ENCODE data around the gene TESK1. TPM values are rescaled to one million over a fixed set of nuclear protein-coding genes. Genes with fewer than 3 reads are reported as not detected.

The TESK1 gene
- total and polyA plus RNA-seq, 2 of the 4 experiments (the other 2 are of a cell fraction) = 3.4 to 21.0 TPM

GRCh38 chr9:35657546-35658136, 52.6 kb downstream of the TESK1 start, which contains the start of gene RMRP:
Gene RMRP (minus strand): TSS chr9:35658019.
- no TSS peak for BruUV-seq (replicated peaks)
- H3K79me1 ChIP-seq (ENCODE audit: low read depth in 1 of 2, low read length in 2 of 2) = peaks cover 15 to 37% of the 10 kb centered on the region in 2 experiments; a peak in 3 of 4 replicates
- peak within 1 kb of the TSS; percentile 94 for H3K14ac ChIP-seq (replicated peaks; ENCODE audit: low read depth, low read length)
- in situ Hi-C loops (cut with MboI; ENCODE audit: low sequenced_read_pairs) (loop anchor here (10.0 kb wide), 1 partner anchor 153 kb away; no protein-coding TSS in a partner anchor), dilution Hi-C loops (cut with HindIII; ENCODE audit: low sequenced_read_pairs, unreplicated experiment) (no loop called here), intact Hi-C loops (cut with micrococcal nuclease) (loop anchor here (1.0 to 10.0 kb wide), 5 partner anchors 35 to 173 kb away; partner anchors contain the start of genes HINT2 and SPAG8)
- peak within 1 kb of the TSS; percentile 92 for H2AK9ac ChIP-seq (replicated peaks; ENCODE audit: low read depth, low read length, poor library complexity)
- H3K9ac ChIP-seq (ENCODE audit: low read depth, low read length) = peak within 1 kb of the TSS; percentile 85
- peaks cover 6% of the 10 kb centered on the region for H3K9me1 ChIP-seq (ENCODE audit: insufficient read depth, low read length)
- H2BK120ac ChIP-seq (ENCODE audit: low read depth, low read length) = peak within 1 kb of the TSS; percentile 90
- peak within 1 kb of the TSS; percentile 14 to 93 for H4K8ac ChIP-seq (ENCODE audit: low read depth in 2 of 2, low read length in 2 of 2)
- peak within 1 kb of the TSS; percentile 88 for H3K27ac ChIP-seq (ENCODE audit: insufficient read depth, low read length)
- no peaks in the 10 kb centered on the region for H3K27me3 ChIP-seq (ENCODE audit: control insufficient read depth, insufficient read depth, low read length)
- H3K4me2 ChIP-seq (ENCODE audit: low read depth, low read length) = peak within 1 kb of the TSS; percentile 70
- H3K23ac ChIP-seq (ENCODE audit: low read depth, low read length) = peak within 1 kb of the TSS; percentile 78
- H2AK5ac ChIP-seq (ENCODE audit: low read depth, low read length) = peak within 1 kb of the TSS; percentile 57
- peak within 1 kb of the TSS; percentile 87 for H4K5ac ChIP-seq (ENCODE audit: low read depth, low read length)
- peak within 1 kb of the TSS; percentile 31; the same call in 2 of the 3 replicates for H2BK15ac ChIP-seq (ENCODE audit: low read depth, low read length)
- H2AFZ ChIP-seq (replicated peaks; ENCODE audit: low read length, poor library complexity) = peak within 1 kb of the TSS; percentile 93
- H2BK20ac ChIP-seq (ENCODE audit: low read depth, low read length) = peak within 1 kb of the TSS; percentile 87
- POLR2A ChIA-PET (ENCODE audit: unreplicated experiment) = interaction anchor here (0.5 to 1.3 kb wide), 4 partner anchors 25 to 70 kb away, joined by 3 to 7 read pairs (median 6); no protein-coding TSS in a partner anchor
- peak within 1 kb of the TSS; percentile 82 for H3K56ac ChIP-seq (ENCODE audit: extremely low read depth, insufficient read depth, low read length)
- H3K36me3 ChIP-seq (ENCODE audit: control insufficient read depth, insufficient read depth, low read length) = peaks cover 11% of the 10 kb centered on the region
- H3K4ac ChIP-seq (ENCODE audit: low read depth, low read length) = peak within 1 kb of the TSS; percentile 92
- H4K20me1 ChIP-seq (ENCODE audit: insufficient read depth, low read length) = peaks cover 3% of the 10 kb centered on the region; the same call in 1 of the 2 replicates
- DNase-seq (peak; percentile 100), ATAC-seq (ENCODE audit: low read depth) (peak; percentile 86)
- H3K18ac ChIP-seq (ENCODE audit: low read depth, low read length) = peak within 1 kb of the TSS; percentile 84
- H3K9me3 ChIP-seq (ENCODE audit: control insufficient read depth, insufficient read depth, low read length) = no peaks in the 10 kb centered on the region
- WGBS, 2 experiments (ENCODE audit: extremely low coverage in 2 of 2, insufficient read length in 1 of 2) = 1% methylated on average over 21 of the region's 42 CpGs; no CpG with 5 or more reads in 1 of the 2 experiments
- peaks cover 10% of the 10 kb centered on the region for H3K4me1 ChIP-seq (ENCODE audit: control insufficient read depth, insufficient read depth, low read length)
- peak within 1 kb of the TSS; percentile 89 for H4K91ac ChIP-seq (ENCODE audit: insufficient read depth, low read depth, low read length)
- peak within 1 kb of the TSS; percentile 93 for H2BK5ac ChIP-seq (ENCODE audit: low read depth, low read length, poor library complexity, severe bottlenecking)
- CTCF ChIA-PET = interaction anchor here (0.9 to 3.1 kb wide), 7 partner anchors 9 to 75 kb away, joined by 3 to 19 read pairs (median 3); partner anchors contain the start of genes CA9, CREB3 and TLN1
- peak within 1 kb of the TSS; percentile 78 for H3K4me3 ChIP-seq (ENCODE audit: insufficient read depth, low read depth, low read length)
- TF ChIP-seq RAD21 (IDR thresholded peaks at IDR 0.05; ENCODE audit: low read length) (peak; percentile 28; the same call in 1 of the 2 replicates), BHLHE40 (IDR thresholded peaks at IDR 0.05; ENCODE audit: low read depth, low read length) (peak; percentile 90), MAFK (IDR thresholded peaks at IDR 0.05; ENCODE audit: low read depth, low read length) (no peak), RFX5 (IDR thresholded peaks at IDR 0.05; ENCODE audit: low read depth, low read length) (no peak), FOS (IDR thresholded peaks at IDR 0.05; ENCODE audit: low read depth, low read length) (peak; percentile 84), NFE2L2 (IDR thresholded peaks at IDR 0.05; ENCODE audit: low read depth, low read length) (peak; percentile 21; the same call in 1 of the 2 replicates), SMC3 (IDR thresholded peaks at IDR 0.05; ENCODE audit: low read depth, low read length) (no peak; the same call in 1 of the 2 replicates), POLR2A (IDR thresholded peaks at IDR 0.05; ENCODE audit: low read depth, low read length) (no peak; the same call in 1 of the 2 replicates), USF2 (IDR thresholded peaks at IDR 0.05; ENCODE audit: low read depth, low read length) (peak; percentile 67), ELK1 (IDR thresholded peaks at IDR 0.05; ENCODE audit: borderline replicate concordance, low read depth, low read length) (no peak), RCOR1 (IDR thresholded peaks at IDR 0.05; ENCODE audit: insufficient replicate concordance, low read length) (no peak), MXI1 (IDR thresholded peaks at IDR 0.05; ENCODE audit: borderline replicate concordance, low read depth, low read length) (peak; percentile 95), CTCF (conservative IDR thresholded peaks at IDR 0.05; ENCODE audit: low read depth, low read length) (peak; percentile 20; the same call in 1 of the 2 replicates), CEBPB (IDR thresholded peaks at IDR 0.05; ENCODE audit: low read depth, low read length) (0 out of 2 replicates have a peak, but pooled peaks have one; percentile 10)

Measured in IMR-90 (cell line).